GM23248 (cell line): ENCODE data around the gene SPAG4.

Experiments
- EZH2 ChIP-seq: fragments of 200-600 bp; sonication (generic); IDR thresholded peaks from 2 replicates; pipeline ENCODE4 v1.6.1; 2018; ENCODE audit warnings: antibody characterized with exemption, mild to moderate bottlenecking; ENCODE audit not compliant: insufficient read depth, poor library complexity, severe bottlenecking
- EZH2phosphoT487 ChIP-seq: fragments of 200-600 bp; sonication (generic); IDR thresholded peaks from 2 replicates; pipeline ENCODE4 v1.6.1; 2018; ENCODE audit warnings: antibody characterized with exemption, moderate library complexity, mild to moderate bottlenecking, low read depth; ENCODE audit not compliant: insufficient read depth

DNA sequence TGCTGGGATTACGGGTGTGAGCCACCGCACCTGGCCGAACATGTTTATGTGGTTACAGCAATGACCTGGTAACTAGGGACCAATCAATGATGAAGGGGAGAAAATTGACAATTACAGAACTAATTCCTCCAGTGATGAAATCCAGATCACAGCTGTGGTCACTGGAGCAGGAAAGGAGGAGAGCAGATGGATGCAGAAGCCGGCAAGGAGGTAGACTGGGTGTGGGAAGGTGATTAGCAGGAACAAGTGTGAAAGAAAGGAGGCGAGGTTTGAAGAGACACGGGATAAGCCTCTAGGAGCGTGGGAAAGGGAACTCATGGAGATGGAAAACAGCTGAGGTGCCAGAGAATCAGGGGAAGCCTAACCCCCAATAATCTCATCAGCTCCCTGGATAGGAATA lies 17.2 kb upstream of the SPAG4 start:
- TF ChIP-seq EZH2 (no peak), EZH2phosphoT487 (no peak)
